Measurements from ENCODE around the gene RIC3.

The RIC3 gene

GRCh38 chr11:8066911-8067455 lies 101.8 kb downstream of the RIC3 start:
- DNase-seq (ENCODE audit: low read depth), result no peak

GRCh38 chr11:8066036-8066910 lies 102.6 kb downstream of the RIC3 start:
- no peak for DNase-seq (ENCODE audit: low read depth)

- DNase-seq (ENCODE audit: low read depth), result no peak
These were observed 103.8 kb downstream of the RIC3 start for GRCh38 chr11:8065031-8065430.

GRCh38 chr11:8063324-8063723 lies 105.5 kb downstream of the RIC3 start:
- no peak for DNase-seq (ENCODE audit: low read depth)

- DNase-seq (ENCODE audit: low read depth), result no peak
These were observed 106.0 kb downstream of the RIC3 start for GRCh38 chr11:8062781-8063257.

GRCh38 chr11:8061555-8062428 lies 107.0 kb downstream of the RIC3 start:
- no peak for DNase-seq (ENCODE audit: low read depth)

- DNase-seq (ENCODE audit: low read depth), result no peak
These were observed 107.8 kb downstream of the RIC3 start for GRCh38 chr11:8060801-8061554.

GRCh38 chr11:8060146-8060719 lies 108.6 kb downstream of the RIC3 start:
- DNase-seq (ENCODE audit: low read depth), result no peak

- DNase-seq (ENCODE audit: low read depth), result no peak
These were observed 109.2 kb downstream of the RIC3 start for GRCh38 chr11:8059571-8060011.

GRCh38 chr11:8059030-8059429 lies 109.8 kb downstream of the RIC3 start:
- no peak for DNase-seq (ENCODE audit: low read depth)

GRCh38 chr11:8058216-8058615 lies 110.6 kb downstream of the RIC3 start:
- DNase-seq (ENCODE audit: low read depth), result no peak

- no peak for DNase-seq (ENCODE audit: low read depth)
These were observed 111.9 kb downstream of the RIC3 start for GRCh38 chr11:8056810-8057463.

All from stimulated activated CD8-positive, alpha-beta memory T cell treated with anti-CD3 and anti-CD28 coated beads, Interleukin-7, amount 100 ng/mL, for 24 hours (primary cell).